Islet of Langerhans (tissue), 1 donor: ENCODE measurements around the gene ST6GALNAC3.
"Not testable (repeated sequence)": the region's sequence is repeated elsewhere in the genome, so short reads cannot be mapped to it uniquely, and the experiment has no call there.

Experiments
- FAIRE-seq: peaks from one replicate; lab custom pipeline; 2011; peaks lifted over from hg19 to GRCh38; lab: Jason Lieb, UNC

ST6GALNAC3 gene

DNA sequence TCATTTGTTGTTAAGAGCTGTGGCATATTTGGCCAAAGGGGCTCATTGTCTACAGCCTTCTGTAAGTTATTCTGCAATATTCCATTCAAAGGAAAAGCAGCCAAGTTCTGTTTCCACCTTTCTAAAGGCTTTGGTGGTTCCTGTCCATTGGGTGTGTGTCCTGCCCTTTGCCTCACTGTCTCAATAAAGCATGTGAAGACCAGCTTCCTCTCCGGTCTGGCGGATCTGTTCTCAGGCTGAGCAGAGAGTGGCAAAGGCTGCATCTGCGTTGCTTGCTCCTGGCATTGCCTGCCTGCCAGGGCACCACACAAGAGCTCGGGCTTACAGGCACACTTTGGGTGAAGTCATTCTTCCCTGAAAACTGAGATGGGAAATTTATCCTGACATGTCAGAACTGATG, 34.9 kb downstream of the ST6GALNAC3 start:
- no peak for FAIRE-seq

DNA sequence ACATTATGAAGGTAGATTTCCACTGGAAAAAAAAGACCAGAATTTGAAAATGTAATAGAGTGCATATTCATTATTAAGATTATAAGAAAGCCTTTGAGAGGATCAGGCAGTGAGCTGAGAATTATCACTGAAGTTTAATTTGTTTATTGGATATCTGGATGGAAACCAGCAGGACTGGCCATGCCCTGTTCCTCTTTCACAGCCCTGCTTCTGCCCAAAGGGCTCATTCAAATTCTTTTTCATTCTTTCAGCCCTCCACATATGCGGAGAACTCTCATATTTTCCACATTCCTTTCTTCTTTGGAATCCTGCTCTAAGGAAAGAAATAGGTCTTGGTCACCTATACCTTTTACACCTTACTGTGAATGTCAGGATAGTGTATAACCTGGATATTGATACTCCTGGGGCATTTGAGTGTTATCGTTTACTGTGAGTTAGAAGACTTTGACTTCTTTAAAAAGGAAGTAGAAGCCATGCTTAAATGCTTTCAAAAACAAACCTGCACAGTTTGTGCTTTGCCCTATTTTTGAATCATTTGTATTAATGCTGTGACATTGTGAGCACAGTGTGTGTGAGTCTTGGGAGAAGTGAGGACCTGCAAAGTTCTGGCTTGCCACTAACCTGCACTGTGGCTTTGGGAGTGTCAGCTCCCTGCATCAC, 35.5 kb downstream of the ST6GALNAC3 start:
- no peak for FAIRE-seq

GRCh38 chr1:76110666-76111065, 36.1 kb downstream of the ST6GALNAC3 start:
- no peak for FAIRE-seq

GRCh38 chr1:76112321-76112720, 37.8 kb downstream of the ST6GALNAC3 start:
- FAIRE-seq: not testable (repeated sequence)

GRCh38 chr1:76113446-76113845, 38.9 kb downstream of the ST6GALNAC3 start:
- no peak for FAIRE-seq

GRCh38 chr1:76115171-76115570, 40.6 kb downstream of the ST6GALNAC3 start:
- FAIRE-seq: no peak

DNA sequence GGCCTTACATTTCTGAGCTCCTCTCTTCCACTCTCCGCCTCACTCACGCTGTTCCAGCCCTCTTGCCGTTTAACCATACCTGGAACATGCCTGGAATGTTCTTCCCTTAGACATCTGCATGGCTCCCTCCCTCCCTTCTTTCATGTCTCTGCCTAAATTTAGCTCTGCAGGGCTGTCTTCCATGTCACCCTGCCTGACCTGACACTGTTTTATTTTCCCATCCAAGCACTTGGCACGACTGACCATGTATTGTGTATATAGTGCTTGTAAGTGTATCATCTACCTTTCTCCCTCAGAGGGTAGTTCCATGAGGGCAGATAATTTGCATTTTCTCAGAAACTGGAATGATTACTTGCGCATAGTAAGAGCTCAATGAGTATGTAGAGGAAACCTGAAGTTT, 47.3 kb downstream of the ST6GALNAC3 start:
- FAIRE-seq: no peak

DNA sequence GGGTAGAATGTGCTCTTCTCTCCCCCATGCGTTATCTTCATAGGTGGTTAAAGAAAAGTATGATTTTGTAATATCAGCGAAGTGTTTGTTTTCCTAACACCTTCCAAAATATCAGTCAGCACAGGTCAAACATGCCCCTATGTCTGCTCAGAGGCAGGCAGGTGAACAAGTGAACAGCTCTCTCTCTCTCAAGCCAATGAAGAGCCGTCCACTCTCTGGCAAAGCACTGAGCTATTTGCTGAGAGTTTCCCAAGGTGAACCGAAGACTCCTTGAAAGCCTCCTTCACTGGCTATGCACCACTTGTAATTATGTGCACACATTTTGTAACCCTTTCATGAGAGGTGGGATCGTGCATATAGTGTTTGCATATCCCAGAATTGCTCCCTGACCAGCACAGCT, 47.7 kb downstream of the ST6GALNAC3 start:
- no peak for FAIRE-seq

GRCh38 chr1:76123411-76124064, 49.0 kb downstream of the ST6GALNAC3 start:
- not testable (repeated sequence) for FAIRE-seq

GRCh38 chr1:76124196-76124595, 49.6 kb downstream of the ST6GALNAC3 start:
- FAIRE-seq: no peak

- no peak for FAIRE-seq
Measured at GRCh38 chr1:76125473-76126219, 51.1 kb downstream of the ST6GALNAC3 start.

- no peak for FAIRE-seq
Measured at GRCh38 chr1:76128096-76128495, 53.5 kb downstream of the ST6GALNAC3 start.

- FAIRE-seq: no peak
Measured at GRCh38 chr1:76129731-76130130, 55.2 kb downstream of the ST6GALNAC3 start.

DNA sequence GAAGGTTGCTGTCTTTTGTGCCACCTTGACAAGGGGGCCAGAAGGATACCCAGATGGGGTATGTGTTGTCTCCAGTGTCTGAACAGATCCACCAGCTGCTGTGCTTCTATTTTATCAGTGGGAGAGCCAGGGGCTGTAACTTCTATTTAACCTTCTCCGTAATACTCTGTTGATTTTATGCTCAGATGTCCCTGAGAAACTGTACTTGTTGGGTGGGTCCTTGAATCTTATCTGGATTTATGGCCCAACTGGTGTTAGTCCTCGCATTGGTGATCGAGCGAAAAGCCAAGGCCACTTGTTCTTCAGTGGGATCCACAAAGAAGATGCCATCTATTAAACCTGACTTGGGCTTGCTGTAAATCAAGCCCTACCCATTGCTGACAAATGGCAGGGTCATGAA, 56.4 kb downstream of the ST6GALNAC3 start:
- no peak for FAIRE-seq

DNA sequence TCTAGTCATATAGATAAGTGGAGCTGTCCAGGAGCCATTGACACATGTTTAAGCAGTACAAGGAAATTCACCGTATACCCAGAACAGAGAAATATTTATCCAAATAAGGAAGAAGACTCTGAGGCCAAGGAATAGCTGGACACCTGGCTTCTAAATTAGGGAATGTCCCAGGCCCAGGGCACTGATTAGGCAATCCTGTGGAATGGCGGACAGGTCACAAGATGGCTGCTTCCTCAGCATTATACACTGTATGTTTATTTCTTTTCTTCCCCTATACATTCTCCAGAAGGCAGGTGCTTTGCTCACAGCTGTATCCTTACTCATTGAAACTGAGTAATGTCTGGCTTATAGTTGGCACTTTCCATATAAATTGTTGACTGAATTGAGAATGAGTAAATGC, 59.4 kb downstream of the ST6GALNAC3 start:
- no peak for FAIRE-seq

DNA sequence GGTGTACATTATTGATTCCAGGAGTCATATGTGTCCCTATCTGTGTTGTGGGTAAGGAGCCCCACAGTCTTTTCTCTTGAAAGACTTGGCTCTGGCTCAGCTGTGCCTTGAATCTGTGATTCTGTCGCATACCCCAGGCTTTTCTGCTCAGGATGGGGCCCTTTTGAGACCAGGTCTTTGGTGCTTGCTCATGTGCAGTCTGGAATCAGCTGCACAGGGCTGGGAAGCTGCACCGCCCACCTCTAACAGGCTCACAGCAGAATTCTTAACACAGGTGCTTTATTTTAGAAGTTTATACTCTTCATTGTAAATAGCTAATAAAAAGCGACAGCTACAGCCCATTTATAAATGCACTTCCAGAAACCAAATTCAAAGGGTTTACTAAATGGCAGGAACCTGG, 61.3 kb downstream of the ST6GALNAC3 start:
- FAIRE-seq: no peak

DNA sequence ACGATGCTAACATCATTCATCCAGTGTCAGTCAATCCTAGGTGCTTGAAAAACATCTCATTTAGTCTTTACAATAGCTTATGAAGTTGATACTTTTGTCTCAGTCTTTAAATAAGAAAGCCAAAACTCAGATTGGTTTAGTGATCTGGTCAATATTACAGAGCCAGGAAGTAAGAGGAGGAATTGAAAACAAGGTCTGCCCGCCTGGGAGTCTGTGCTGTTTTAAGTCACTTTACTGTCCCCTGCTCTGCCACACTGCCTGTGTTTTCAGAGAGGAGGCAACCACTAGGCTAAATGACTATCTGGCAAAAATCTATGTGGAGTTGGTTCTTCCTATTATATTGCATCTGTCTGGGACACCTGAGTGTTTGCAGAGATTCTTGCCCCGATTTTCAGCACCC, 62.3 kb downstream of the ST6GALNAC3 start:
- no peak for FAIRE-seq

DNA sequence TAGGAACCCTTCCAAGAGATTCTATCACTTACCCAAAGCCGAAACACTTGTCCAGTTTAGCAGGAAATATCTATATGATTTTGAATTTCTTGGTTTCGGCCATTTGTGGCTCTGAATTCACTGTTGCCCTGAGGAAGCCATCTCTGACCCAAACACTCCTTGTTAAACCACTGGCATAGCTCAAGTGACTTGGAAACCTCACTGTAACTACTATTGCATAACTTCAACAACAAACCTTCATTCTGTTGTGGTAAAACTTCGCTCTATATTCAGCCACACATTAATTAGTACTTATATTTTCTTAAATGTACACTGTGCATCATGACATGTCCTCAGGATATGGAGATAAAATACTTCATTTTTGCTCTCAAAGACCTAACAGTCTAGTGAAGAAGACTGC, 63.2 kb downstream of the ST6GALNAC3 start:
- FAIRE-seq: no peak

- no peak for FAIRE-seq
Measured at GRCh38 chr1:76138217-76138616, 63.7 kb downstream of the ST6GALNAC3 start.

GRCh38 chr1:76140227-76140626, 65.7 kb downstream of the ST6GALNAC3 start:
- FAIRE-seq: no peak

DNA sequence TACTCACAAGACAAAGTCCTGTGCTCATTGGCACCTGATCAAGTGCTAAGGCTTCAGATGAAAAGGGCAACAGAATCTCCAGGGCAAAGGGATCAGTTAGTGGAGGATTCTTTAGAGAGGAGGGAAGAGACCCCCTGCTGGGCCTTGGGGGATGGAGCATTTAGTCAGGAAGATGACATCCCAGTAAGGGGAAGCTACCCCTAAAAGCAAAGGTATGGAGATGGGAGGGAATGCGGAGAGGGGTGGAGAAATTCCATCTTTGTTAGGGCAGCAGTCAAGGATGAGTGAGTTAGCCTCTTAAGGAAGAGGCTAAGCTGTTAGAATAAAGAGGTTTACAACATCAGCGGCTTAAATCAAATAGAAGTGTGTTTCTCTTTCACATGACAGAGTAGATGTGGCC, 67.4 kb downstream of the ST6GALNAC3 start:
- FAIRE-seq: no peak

DNA sequence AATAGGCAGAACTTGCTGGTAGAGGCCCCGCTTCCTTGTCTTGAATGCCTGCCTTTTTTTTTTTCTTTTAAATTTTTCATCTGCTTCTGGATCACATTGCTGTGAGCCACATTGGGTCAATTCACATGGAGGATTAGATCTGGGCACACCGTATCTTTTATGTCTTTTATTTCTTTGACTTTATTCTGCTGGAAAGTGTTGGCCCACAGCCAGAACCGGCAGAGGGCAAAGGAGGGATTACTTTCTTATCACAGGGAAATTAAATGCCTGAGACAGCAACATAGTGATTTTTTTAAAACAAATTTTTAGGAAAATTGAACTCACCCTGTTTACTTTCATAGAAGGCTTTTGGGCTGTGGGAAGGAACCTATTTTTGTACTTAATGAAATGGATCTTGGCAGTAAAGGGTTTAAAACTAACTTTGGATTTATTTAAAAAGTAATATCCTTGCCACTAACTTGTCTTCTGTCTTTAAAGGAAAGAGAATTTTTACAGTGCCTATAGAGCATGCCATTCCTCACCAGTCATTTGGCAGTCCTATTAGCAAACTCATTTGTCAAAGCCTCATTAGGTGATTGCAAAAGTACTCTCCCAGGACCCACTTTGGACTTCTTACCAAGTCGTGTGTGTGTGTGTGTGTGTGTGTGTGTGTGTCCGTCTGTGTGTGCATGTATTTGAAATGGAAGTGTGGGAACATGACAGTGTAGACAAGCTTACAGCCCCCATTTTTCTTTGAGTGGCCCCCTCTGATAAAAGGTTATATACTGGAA, 68.4 kb downstream of the ST6GALNAC3 start:
- FAIRE-seq: no peak

DNA sequence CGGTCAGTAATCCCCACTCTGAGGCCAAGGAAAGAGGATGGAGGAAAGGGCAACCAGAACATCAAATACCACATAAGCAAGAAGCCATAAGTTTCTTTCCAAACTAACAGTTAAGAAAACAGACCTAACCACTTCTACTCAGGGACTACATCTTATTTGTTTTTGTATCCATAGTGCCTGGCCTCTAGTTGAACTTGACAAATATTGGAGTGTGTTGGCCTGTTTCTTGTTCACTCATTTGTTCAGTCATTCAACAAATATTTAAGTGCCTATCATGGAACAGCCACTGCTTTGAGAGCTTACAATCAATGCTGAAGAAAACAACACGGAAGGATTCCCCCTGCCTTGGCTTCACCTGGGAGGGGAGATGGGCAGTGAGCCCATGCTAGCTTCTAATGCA, 69.7 kb downstream of the ST6GALNAC3 start:
- no peak for FAIRE-seq
